Activated CD4-positive, alpha-beta T cell treated with anti-CD3 and anti-CD28 coated beads for 24 hours (primary cell): ENCODE measurements around the gene PRDX3.
"Not testable (repeated sequence)": the region's sequence is repeated elsewhere in the genome, so short reads cannot be mapped to it uniquely, and the experiment has no call there.

Experiments used
- DNase-seq, 2 donors: peaks; one replicate each; pipeline ENCODE4 v3.0.0-alpha.2; 2020; ENCODE audit warnings: low read depth in 2 of 2

Gene PRDX3

GRCh38 chr10:119165171-119166117, 13.2 kb downstream of the PRDX3 start, which contains the start of gene SFXN4:
SFXN4 (minus strand) TSS chr10:119165714; CDS start chr10:119165647, 67 bp downstream.
- peak; percentile 68 to 70 for DNase-seq

- DNase-seq = no peak
These were observed 16.0 kb downstream of the PRDX3 start for GRCh38 chr10:119162452-119163092.

GRCh38 chr10:119161680-119162451, 16.7 kb downstream of the PRDX3 start:
- no peak for DNase-seq

GRCh38 chr10:119159332-119159731, 19.3 kb downstream of the PRDX3 start:
- DNase-seq = no peak

GRCh38 chr10:119153661-119154060, 25.0 kb downstream of the PRDX3 start:
- DNase-seq = no peak

DNA sequence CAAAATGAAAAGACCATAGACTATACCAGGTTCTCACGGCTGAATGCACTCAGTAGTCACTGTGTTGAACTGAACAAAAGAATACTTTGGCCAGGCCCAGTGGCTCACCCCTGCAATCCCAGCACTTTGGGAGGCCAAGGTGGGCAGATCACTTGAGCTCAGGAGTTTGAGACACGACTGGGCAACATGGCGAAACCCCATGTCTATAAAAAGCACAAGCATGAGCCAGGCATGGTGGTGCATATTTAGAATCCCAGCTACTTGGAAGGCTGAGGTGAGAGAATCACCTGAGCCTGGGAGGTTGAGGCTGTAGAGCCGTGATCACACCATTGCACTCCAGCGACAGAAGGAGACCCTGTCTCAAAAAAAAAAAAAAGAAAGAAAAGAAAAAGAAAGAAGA, 25.6 kb downstream of the PRDX3 start:
- DNase-seq = no peak

- DNase-seq = not testable (repeated sequence)
These were observed 27.0 kb downstream of the PRDX3 start for GRCh38 chr10:119151601-119152000.

- DNase-seq = no peak
These were observed 28.9 kb downstream of the PRDX3 start for GRCh38 chr10:119149729-119150128.

DNA sequence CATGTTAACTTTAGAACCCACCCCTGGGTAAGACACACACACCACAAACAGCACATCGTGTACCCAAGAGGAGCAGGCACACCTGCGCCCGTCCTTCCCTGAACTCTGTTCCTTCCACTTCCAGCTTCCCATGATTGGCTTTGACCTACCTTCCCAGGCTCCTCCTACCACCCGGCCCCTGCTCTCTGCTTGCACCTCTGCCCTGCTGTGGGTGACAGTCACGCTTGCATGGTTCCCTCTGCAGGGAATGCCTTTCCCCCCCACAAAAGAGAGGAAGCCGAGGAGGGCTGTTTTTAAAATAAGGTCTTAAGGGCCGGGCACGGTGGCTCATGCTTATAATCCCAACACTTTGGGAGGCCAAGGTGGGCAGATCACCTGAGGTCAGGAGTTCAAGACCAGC, 29.5 kb downstream of the PRDX3 start:
- DNase-seq = no peak

GRCh38 chr10:119143657-119144056, 35.0 kb downstream of the PRDX3 start:
- DNase-seq = no peak

DNA sequence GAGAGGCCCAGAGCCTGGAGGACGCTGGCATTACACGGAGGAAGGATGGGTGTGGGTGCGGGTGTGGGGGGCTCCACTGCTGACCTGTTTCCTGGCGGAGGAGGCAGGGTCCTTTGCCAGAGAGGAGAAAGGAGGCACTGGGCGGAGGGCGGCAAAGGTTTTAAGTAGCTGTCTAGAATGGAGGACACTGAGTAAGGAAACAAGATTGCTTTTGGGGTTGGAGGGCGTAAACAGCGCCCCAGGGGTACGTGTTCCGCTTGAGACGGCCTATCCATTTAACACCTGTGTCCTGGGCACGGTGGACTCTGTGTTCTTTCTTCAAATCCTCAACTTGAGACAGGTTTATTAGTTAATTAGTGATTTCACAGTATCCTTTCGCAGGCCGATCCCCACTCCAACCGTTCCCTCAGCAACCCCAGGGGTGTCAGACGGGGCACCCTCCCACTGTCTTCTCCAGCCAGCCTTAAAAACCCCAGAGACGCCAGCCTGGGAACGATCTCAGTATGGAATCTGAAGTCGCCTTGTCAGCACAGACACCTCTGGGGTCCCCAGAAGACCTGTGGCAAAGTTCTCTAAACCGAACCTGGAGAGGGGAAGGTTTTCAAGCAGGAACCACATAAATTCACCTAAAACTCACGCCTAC, 37.9 kb downstream of the PRDX3 start:
- DNase-seq = no peak

GRCh38 chr10:119139464-119140067, 39.0 kb downstream of the PRDX3 start:
- DNase-seq = peak; percentile 22 to 30

DNA sequence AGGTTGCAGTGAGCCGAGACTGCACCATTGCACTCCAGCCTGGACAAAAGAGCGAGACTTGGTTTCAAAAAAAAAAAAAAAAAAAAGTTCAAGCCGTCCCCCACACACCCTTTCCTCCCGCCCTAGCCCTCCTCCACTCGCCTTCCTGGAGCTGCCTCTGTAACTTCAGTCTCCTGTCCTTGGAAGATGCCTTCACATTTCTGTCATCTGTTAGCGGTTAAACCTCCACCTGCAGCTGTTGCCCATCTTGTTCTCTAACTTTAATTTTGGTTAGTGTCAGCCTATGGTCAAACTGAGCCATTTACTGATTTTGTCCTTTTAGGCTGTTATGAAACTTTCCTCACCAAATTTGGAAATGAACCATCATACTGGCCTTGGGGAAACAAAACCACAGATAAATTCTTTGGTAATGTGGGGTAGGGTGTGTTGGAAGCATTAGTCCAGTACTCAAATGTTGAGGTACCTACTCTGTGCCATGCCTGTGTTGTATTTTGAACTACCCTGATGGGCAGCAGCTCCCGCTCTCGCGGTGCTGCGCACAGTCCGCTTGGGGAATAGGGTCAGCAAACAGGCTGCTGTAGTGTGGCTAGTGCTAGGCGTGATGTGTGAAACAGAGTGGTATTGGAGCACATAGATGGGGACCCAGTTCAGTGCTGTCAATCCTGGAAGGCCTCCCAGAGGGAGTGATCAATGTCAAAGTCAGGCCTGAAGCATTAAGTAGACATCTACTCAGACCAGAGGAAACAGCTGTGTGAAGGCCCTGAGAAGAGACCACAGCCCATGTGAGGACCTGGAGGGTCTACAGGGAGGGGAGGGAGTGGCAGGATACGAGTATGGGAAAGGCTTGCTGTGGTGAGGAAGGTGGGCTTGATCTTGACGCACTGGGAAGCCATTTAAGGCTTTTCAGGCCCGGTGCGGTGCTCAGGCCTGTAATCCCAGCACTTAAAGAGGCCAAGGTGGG, 40.0 kb downstream of the PRDX3 start:
- DNase-seq = no peak

DNA sequence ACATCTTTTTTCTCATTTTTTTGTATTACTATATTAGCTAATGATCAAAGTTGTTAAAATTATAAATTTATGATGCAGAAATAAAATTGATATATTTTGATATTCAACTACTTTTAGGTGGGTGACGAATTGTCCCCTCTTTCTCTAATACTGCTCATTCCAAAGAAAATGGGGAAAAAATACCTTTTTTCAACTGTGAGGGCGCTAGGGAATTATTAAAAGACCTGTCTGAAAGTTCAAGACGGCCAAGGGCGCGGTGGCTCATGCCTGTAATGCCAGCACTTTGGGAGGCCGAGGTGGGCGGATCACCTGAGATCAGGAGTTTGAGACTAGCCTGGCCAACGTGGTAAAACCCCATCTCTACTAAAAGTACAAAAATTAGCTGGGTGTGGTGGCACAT, 40.7 kb downstream of the PRDX3 start:
- not testable (repeated sequence) for DNase-seq

- DNase-seq = no peak
These were observed 42.5 kb downstream of the PRDX3 start for GRCh38 chr10:119136084-119136483.

GRCh38 chr10:119135513-119135881, 43.1 kb downstream of the PRDX3 start:
- DNase-seq = no peak

GRCh38 chr10:119133949-119134348, 44.7 kb downstream of the PRDX3 start:
- peak in 1 of 2 donors; percentile 39 for DNase-seq

GRCh38 chr10:119132521-119133345, 45.9 kb downstream of the PRDX3 start:
- no peak for DNase-seq
